ENCODE results near the gene KLHL29.

- TF ChIP-seq CTCF (IDR thresholded peaks at IDR 0.05) (no peak), POLR2A (IDR thresholded peaks at IDR 0.05) (no peak)
Observed at GRCh38 chr2:23505218-23505983, 120.4 kb downstream of the KLHL29 start.

Data from tibial nerve (tissue), 3 donors.